Measurements from ENCODE around the gene CADM1. TPM values are rescaled to one million over a fixed set of nuclear protein-coding genes. Genes with fewer than 3 reads are reported as not detected.

CADM1 gene
- total RNA-seq, 1 experiment from 2014 or later, result 0.79 TPM

DNA sequence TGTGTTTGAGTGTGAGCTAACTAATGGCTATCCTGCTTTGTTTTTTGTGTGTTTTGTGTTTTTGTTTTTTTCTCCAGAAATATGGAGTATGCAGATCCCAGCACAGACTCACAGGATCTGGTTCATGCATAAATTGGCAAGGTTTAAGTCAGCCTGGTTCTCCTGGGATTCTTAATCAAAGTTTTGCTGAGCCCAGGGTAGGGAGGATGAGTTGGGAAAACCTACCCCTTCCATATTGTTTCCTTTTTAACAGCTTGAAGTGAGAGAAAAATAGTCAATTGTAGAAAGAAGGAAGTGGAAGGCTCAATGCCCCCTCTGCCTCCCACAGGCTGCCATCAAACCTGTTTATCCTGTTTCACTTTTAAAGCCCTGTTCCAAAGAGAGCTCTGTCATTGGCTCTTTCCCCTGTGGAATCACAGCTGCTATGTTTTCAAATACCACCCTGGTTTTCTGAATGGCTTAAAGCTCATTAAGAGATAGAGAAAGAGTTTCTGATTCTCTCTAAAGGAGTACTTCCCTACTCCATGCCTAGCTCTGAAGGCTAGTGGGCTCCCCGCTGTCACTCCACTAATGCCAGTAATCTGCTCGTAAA, 23.4 kb upstream of the CADM1 start:
- Histone ChIP-seq H3K4me2 (ENCODE audit: low read length) (no peak overlapping the region), H2AFZ (ENCODE audit: low read depth, low read length, poor library complexity, severe bottlenecking) (no peak overlapping the region), H3K27ac (ENCODE audit: low read depth, low read length) (no peak overlapping the region), H3K4me3 (replicated peaks in 1 of 2; ENCODE audit: low read depth in 1 of 2, low read length in 2 of 2) (no peak overlapping the region), H3K27me3 (ENCODE audit: insufficient read depth, low read length) (no peaks in the 10 kb centered on the region), H3K79me2 (ENCODE audit: insufficient read depth, low read length) (no peaks in the 10 kb centered on the region), H3K9ac (ENCODE audit: low read length) (no peak overlapping the region), H3K9me2 (ENCODE audit: insufficient read depth) (no peaks in the 10 kb centered on the region), H4K20me1 (ENCODE audit: insufficient read depth) (no peaks in the 10 kb centered on the region), H3K4me1 (ENCODE audit: control insufficient read depth in 1 of 2, insufficient read depth in 2 of 2, low read length in 2 of 2) (no peaks in the 10 kb centered on the region), H3K36me3 (ENCODE audit: control insufficient read depth in 1 of 2, insufficient read depth in 2 of 2, low read length in 2 of 2) (no peaks in the 10 kb centered on the region), H3K9me3 (ENCODE audit: control insufficient read depth in 1 of 2, insufficient read depth in 1 of 2, low read depth in 1 of 2, low read length in 2 of 2) (peaks cover 0 to 6% of the 10 kb centered on the region in 2 experiments; a peak in 2 of 4 replicates)
- ChIA-PET RAD21 (ENCODE audit: low non-redundant PET in 1 of 2, low total read pairs in 2 of 2, uncharacterized antibody in 2 of 2, unreplicated experiment in 2 of 2) (no interaction called here), CTCF (no interaction called here), POLR2A (no interaction called here)
- intact Hi-C loops (cut with micrococcal nuclease), result no loop called here
- no peak for ATAC-seq
- no TSS peak for BruUV-seq (replicated peaks)
- no peak for DNase-seq (ENCODE audit: low read depth, low spot score)
- TF ChIP-seq, protein P1, sequence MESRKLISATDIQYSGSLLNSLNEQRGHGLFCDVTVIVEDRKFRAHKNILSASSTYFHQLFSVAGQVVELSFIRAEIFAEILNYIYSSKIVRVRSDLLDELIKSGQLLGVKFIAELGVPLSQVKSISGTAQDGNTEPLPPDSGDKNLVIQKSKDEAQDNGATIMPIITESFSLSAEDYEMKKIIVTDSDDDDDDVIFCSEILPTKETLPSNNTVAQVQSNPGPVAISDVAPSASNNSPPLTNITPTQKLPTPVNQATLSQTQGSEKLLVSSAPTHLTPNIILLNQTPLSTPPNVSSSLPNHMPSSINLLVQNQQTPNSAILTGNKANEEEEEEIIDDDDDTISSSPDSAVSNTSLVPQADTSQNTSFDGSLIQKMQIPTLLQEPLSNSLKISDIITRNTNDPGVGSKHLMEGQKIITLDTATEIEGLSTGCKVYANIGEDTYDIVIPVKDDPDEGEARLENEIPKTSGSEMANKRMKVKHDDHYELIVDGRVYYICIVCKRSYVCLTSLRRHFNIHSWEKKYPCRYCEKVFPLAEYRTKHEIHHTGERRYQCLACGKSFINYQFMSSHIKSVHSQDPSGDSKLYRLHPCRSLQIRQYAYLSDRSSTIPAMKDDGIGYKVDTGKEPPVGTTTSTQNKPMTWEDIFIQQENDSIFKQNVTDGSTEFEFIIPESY (IDR thresholded peaks at IDR 0.05; ENCODE audit: extremely low read depth, insufficient replicate concordance, low read length), result no peak
- TF ChIP-seq, protein P2, sequence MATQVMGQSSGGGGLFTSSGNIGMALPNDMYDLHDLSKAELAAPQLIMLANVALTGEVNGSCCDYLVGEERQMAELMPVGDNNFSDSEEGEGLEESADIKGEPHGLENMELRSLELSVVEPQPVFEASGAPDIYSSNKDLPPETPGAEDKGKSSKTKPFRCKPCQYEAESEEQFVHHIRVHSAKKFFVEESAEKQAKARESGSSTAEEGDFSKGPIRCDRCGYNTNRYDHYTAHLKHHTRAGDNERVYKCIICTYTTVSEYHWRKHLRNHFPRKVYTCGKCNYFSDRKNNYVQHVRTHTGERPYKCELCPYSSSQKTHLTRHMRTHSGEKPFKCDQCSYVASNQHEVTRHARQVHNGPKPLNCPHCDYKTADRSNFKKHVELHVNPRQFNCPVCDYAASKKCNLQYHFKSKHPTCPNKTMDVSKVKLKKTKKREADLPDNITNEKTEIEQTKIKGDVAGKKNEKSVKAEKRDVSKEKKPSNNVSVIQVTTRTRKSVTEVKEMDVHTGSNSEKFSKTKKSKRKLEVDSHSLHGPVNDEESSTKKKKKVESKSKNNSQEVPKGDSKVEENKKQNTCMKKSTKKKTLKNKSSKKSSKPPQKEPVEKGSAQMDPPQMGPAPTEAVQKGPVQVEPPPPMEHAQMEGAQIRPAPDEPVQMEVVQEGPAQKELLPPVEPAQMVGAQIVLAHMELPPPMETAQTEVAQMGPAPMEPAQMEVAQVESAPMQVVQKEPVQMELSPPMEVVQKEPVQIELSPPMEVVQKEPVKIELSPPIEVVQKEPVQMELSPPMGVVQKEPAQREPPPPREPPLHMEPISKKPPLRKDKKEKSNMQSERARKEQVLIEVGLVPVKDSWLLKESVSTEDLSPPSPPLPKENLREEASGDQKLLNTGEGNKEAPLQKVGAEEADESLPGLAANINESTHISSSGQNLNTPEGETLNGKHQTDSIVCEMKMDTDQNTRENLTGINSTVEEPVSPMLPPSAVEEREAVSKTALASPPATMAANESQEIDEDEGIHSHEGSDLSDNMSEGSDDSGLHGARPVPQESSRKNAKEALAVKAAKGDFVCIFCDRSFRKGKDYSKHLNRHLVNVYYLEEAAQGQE (IDR thresholded peaks at IDR 0.05; ENCODE audit: low read depth), result no peak
- TF ChIP-seq, protein P3, sequence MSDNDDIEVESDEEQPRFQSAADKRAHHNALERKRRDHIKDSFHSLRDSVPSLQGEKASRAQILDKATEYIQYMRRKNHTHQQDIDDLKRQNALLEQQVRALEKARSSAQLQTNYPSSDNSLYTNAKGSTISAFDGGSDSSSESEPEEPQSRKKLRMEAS (IDR thresholded peaks at IDR 0.05), result no peak
- TF ChIP-seq SRF (IDR thresholded peaks at IDR 0.05; ENCODE audit: low read depth) (no peak), YY1 (IDR thresholded peaks at IDR 0.05; ENCODE audit: extremely low read depth, insufficient replicate concordance, low read depth, low read length) (no peak), CBX3 (IDR thresholded peaks at IDR 0.05; ENCODE audit: low read depth) (no peak), SIN3A (IDR thresholded peaks at IDR 0.05; ENCODE audit: low read depth) (no peak), ELF1 (IDR thresholded peaks at IDR 0.05; ENCODE audit: borderline replicate concordance, low read depth) (no peak), RAD21 (IDR thresholded peaks at IDR 0.05; ENCODE audit: low read depth) (no peak), ZNF274 (IDR thresholded peaks at IDR 0.05; ENCODE audit: low read depth, low read length) (no peak), SP1 (IDR thresholded peaks at IDR 0.05; ENCODE audit: low read depth) (no peak), JUND (IDR thresholded peaks at IDR 0.05) (no peak), ZFX (IDR thresholded peaks at IDR 0.05) (no peak)
- TF ChIP-seq, protein P4, sequence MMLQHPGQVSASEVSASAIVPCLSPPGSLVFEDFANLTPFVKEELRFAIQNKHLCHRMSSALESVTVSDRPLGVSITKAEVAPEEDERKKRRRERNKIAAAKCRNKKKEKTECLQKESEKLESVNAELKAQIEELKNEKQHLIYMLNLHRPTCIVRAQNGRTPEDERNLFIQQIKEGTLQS (IDR thresholded peaks at IDR 0.05), result no peak
- TF ChIP-seq, protein P5, sequence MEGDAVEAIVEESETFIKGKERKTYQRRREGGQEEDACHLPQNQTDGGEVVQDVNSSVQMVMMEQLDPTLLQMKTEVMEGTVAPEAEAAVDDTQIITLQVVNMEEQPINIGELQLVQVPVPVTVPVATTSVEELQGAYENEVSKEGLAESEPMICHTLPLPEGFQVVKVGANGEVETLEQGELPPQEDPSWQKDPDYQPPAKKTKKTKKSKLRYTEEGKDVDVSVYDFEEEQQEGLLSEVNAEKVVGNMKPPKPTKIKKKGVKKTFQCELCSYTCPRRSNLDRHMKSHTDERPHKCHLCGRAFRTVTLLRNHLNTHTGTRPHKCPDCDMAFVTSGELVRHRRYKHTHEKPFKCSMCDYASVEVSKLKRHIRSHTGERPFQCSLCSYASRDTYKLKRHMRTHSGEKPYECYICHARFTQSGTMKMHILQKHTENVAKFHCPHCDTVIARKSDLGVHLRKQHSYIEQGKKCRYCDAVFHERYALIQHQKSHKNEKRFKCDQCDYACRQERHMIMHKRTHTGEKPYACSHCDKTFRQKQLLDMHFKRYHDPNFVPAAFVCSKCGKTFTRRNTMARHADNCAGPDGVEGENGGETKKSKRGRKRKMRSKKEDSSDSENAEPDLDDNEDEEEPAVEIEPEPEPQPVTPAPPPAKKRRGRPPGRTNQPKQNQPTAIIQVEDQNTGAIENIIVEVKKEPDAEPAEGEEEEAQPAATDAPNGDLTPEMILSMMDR (IDR thresholded peaks at IDR 0.05 in 2 of 3, conservative IDR thresholded peaks at IDR 0.05 in 1 of 3; ENCODE audit: borderline replicate concordance in 1 of 3, insufficient read depth in 1 of 3, low read depth in 2 of 3, low read length in 2 of 3), result no peak

Data from HCT116 (cell line).